Naive thymus-derived CD4-positive, alpha-beta T cell (primary cell): ENCODE measurements around the gene CD81. TPM values are rescaled to one million over a fixed set of nuclear protein-coding genes. Genes with fewer than 3 reads are reported as not detected.

Source experiments
- ATAC-seq: fragments of 150-1000 bp; cut with Tn5 transposase; 2 replicates; pipeline ENCODE4 v1.10.0; 2021; ENCODE audit warnings: mild to moderate bottlenecking, moderate library complexity
- CTCF ChIA-PET: fragments of 350-600 bp; sonication (Branson Sonifier 250); formaldehyde crosslinking; loops from one replicate; lab custom pipeline; 2021; ENCODE audit warnings: antibody characterized with exemption; lab: Charles Lee
- POLR2A ChIA-PET: fragments of 350-600 bp; sonication (Branson Sonifier 250); formaldehyde crosslinking; loops from one replicate; lab custom pipeline; 2021; ENCODE audit warnings: antibody characterized with exemption, inconsistent platforms; lab: Charles Lee
- DNase-seq, 9 donors: peaks; one replicate each; pipeline versions ENCODE4 v3.0.0 to v3.0.0-alpha.2; 2020 to 2022; ENCODE audit warnings: mixed read lengths in 1 of 9
- H3K27ac ChIP-seq: one replicate; pipeline ENCODE4 v1.7.0; 2013; ENCODE audit warnings: mild to moderate bottlenecking, low read depth, low read length, moderate library complexity
- H3K27me3 ChIP-seq, 2 donors: one replicate each; pipeline ENCODE4 v1.7.0; 2013; ENCODE audit warnings: low read length in 2 of 2, mild to moderate bottlenecking in 2 of 2, moderate library complexity in 2 of 2; ENCODE audit not compliant: control insufficient read depth in 2 of 2, insufficient read depth in 2 of 2
- H3K36me3 ChIP-seq, 3 experiments: 1 replicate in 2 of 3; 2 replicates in 1 of 3; pipeline ENCODE4 v1.7.0; 2013; ENCODE audit warnings: low read length in 3 of 3, mild to moderate bottlenecking in 3 of 3, moderate library complexity in 1 of 3; ENCODE audit not compliant: insufficient read depth in 3 of 3, control insufficient read depth in 2 of 3
- H3K4me1 ChIP-seq, 2 donors: one replicate each; pipeline ENCODE4 v1.7.0; 2013; ENCODE audit warnings: low read length in 2 of 2, mild to moderate bottlenecking in 2 of 2, moderate library complexity in 1 of 2; ENCODE audit not compliant: control insufficient read depth in 2 of 2, insufficient read depth in 2 of 2
- H3K4me3 ChIP-seq: 2 replicates; pipeline ENCODE4 v1.7.0; 2013; ENCODE audit warnings: mild to moderate bottlenecking, low read length
- H3K9me3 ChIP-seq, 3 experiments: 1 replicate in 2 of 3; 2 replicates in 1 of 3; pipeline ENCODE4 v1.7.0; 2013; ENCODE audit warnings: low read length in 3 of 3; ENCODE audit not compliant: control insufficient read depth in 2 of 3
- H3K27ac Mint-ChIP-seq, 9 donors: one replicate each; pipeline ENCODE4 v1.8.0; 2020 to 2022; ENCODE audit warnings: mixed read lengths in 9 of 9, mild to moderate bottlenecking in 8 of 9, moderate library complexity in 5 of 9, inconsistent platforms in 2 of 9
- H3K27me3 Mint-ChIP-seq, 5 donors: one replicate each; pipeline ENCODE4 v1.8.0; 2021 to 2022; ENCODE audit warnings: mixed read lengths in 5 of 5, mild to moderate bottlenecking in 1 of 5
- H3K36me3 Mint-ChIP-seq, 5 donors: one replicate each; pipeline ENCODE4 v1.8.0; 2020 to 2022; ENCODE audit warnings: mixed read lengths in 5 of 5, mild to moderate bottlenecking in 3 of 5, inconsistent platforms in 1 of 5
- H3K4me1 Mint-ChIP-seq, 7 donors: one replicate each; pipeline ENCODE4 v1.8.0; 2020 to 2022; ENCODE audit warnings: mixed read lengths in 7 of 7, mild to moderate bottlenecking in 3 of 7, inconsistent platforms in 1 of 7
- H3K4me3 Mint-ChIP-seq, 10 donors: one replicate each; pipeline ENCODE4 v1.8.0; 2020 to 2022; ENCODE audit warnings: mild to moderate bottlenecking in 10 of 10, mixed read lengths in 10 of 10, moderate library complexity in 6 of 10, inconsistent platforms in 2 of 10
- H3K9me3 Mint-ChIP-seq, 11 donors: one replicate each; pipeline ENCODE4 v1.8.0; 2020 to 2022; ENCODE audit warnings: mixed read lengths in 11 of 11, mild to moderate bottlenecking in 4 of 11, inconsistent platforms in 1 of 11, moderate library complexity in 1 of 11
- intact Hi-C, 2 donors: fragments of 100-400 bp; cut with micrococcal nuclease; formaldehyde crosslinking; loops; one replicate each; pipeline ENCODE4 v1.15.1; 2023
- polyA plus RNA-seq, 2 donors: library from polyadenylated mRNA; unstranded; fragments of 300-500 nt; fragmentation: Illumina TruSeq; gene quantifications; one replicate each; pipeline ENCODE4 v1.2.3, GENCODE V29; 2021
- total RNA-seq, 6 experiments: library from RNA in 5 of 6; stranded (reverse) in 5 of 6; gene quantifications; 1 replicate in 5 of 6; 2 replicates in 1 of 6; pipeline ENCODE4 v1.2.3 and lab custom pipeline; 2021 to 2026

CD81 gene
- total and polyA plus RNA-seq, 7 experiments from 2014 or later: 19.0 to 173 (median 102) TPM

DNA sequence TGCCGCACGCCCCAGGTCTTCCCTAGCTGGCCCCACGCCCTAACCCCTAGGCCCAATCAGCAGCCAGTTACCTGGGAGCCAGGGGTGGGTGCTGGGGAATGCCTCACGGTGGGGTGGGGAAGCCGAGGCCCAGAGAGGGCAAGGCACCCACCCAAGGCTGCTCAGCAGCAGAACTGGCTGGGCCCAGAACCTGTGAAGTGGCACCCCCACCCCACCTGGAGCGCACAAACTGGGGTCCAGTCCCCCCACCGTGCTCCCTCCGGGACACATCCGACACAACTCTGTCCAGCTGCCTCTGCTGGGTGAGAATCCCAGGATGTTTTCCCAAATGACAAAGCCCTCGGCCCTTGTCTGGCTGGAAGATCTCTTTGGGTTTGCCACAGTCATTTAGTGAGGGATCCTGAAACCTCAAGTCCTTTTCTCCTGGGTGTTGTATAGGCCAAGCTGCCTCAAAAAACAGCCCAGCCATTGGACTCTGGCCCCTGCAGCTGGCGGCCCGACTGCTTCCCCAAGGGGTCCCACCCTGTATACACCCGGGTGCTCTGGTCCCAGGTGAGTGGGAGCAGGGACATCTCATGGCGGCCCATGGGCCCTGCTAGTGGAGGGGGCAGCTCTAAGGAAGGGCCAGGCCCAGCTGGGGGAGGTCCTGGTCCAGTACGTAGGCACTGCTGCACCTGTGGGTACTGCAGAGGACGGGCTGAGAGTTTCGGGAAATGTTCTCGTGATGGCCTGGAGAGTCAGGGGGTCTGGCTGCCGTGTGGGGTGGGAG lies 44.3 kb downstream of the CD81 start:
- POLR2A ChIA-PET: interaction anchor here (0.6 to 3.4 kb wide), 3 partner anchors 116 to 177 kb away, joined by 3 to 20 read pairs (median 11); partner anchors contain the start of genes C11orf21 and TSPAN32
- H3K4me1 Mint-ChIP-seq: peaks cover 0 to 3% (median 2%) of the 10 kb centered on the region in 7 donors

DNA sequence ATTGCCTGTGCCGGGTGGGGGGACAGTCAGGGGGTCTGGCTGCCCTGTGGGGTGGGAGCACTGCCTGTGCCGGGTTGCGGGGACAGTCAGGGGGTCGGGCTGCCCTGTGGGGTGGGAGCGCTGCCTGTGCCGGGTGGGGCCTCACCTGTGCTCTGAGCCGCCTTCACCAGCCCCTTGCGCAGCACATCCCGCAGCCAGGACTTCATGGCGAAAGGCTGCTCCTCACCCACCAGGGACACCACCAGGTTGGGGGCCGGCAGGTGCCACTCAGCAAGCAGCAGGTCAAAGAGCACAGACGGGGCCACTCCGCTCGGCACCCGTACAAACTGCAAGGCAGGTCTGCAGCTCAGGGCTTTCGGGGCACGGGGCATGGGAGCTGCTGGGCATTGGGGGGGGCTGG lies 44.9 kb downstream of the CD81 start:
- H3K9me3 ChIP-seq: no peaks in the 10 kb centered on the region
- Mint-ChIP-seq H3K27ac (no peak overlapping the region), H3K27me3 (no peaks in the 10 kb centered on the region), H3K4me3 (no peak overlapping the region), H3K36me3 (no peaks in the 10 kb centered on the region), H3K9me3 (no peaks in the 10 kb centered on the region), H3K4me1 (peaks cover 0 to 3% (median 2%) of the 10 kb centered on the region in 7 donors)
- H3K4me3 ChIP-seq: no peak overlapping the region
- no peaks in the 10 kb centered on the region for H3K27me3 ChIP-seq
- CTCF ChIA-PET: interaction anchor here (0.6 to 7.2 kb wide), 5 partner anchors 110 to 384 kb away, joined by 3 to 167 read pairs (median 10); partner anchors contain the start of genes C11orf21 and TSPAN32
- intact Hi-C loops: no loop called here
- H3K4me1 ChIP-seq: peaks cover 0 to 10% of the 10 kb centered on the region in 2 donors
- no peaks in the 10 kb centered on the region for H3K36me3 ChIP-seq
- DNase-seq (no peak), ATAC-seq (no peak)
- POLR2A ChIA-PET: no interaction called here
- H3K27ac ChIP-seq: no peak overlapping the region

More for the DNA sequence above, 44.3 kb downstream of the CD81 start:
- Histone ChIP-seq H3K36me3 (no peaks in the 10 kb centered on the region), H3K4me3 (no peak overlapping the region), H3K4me1 (peaks cover 0 to 10% of the 10 kb centered on the region in 2 donors), H3K27ac (no peak overlapping the region), H3K27me3 (no peaks in the 10 kb centered on the region), H3K9me3 (no peaks in the 10 kb centered on the region)
- CTCF ChIA-PET: interaction anchor here (0.6 to 7.2 kb wide), 20 partner anchors 16 to 383 kb away, joined by 3 to 167 read pairs (median 6); partner anchors contain the start of genes C11orf21, TSPAN32 and TSSC4
- H3K9me3 Mint-ChIP-seq: no peaks in the 10 kb centered on the region
- H3K4me3 Mint-ChIP-seq: no peak overlapping the region
- ATAC-seq (no peak), DNase-seq (no peak)
- H3K27me3 Mint-ChIP-seq: no peaks in the 10 kb centered on the region
- H3K36me3 Mint-ChIP-seq: no peaks in the 10 kb centered on the region
- intact Hi-C loops: no loop called here
- no peak overlapping the region for H3K27ac Mint-ChIP-seq

DNA sequence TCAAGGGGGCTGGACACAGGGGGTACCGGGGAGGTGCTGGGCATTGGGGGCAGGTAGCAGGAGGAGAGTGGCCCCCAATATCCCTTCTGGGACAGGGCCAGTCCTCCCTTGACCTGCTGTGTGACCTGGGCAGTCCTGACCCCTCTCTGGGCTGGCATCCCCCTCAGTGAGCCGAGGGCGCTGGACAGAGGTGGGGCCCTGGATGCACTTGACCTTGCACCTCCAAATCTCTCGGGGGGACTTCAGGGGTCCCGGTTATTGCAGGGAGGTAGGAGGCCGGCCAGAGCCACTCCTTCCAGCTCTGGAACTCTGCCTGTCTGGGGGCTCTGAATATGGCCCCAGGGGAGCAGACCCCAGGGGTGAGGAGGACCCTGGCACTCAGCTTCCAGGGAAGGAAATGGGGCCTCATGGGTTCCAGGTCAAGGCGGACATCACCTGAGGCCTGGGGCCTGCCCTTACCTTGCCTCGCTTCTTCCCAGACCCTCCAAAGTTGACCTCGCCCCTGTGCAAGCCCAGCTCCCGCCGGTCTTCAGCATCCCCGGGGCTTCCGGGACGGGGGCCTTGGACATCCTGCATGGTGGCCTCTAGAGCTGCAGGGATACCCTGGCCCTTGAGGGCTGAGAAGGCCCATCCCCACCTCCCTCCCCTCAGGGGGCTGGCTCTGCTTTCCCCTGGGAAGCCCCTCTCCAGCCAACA lies 45.5 kb downstream of the CD81 start:
- intact Hi-C loops: no loop called here
- no peak overlapping the region for H3K27ac ChIP-seq
- no peaks in the 10 kb centered on the region for H3K27me3 ChIP-seq
- no peak overlapping the region for H3K27ac Mint-ChIP-seq
- CTCF ChIA-PET: interaction anchor here (0.6 to 7.2 kb wide), 5 partner anchors 109 to 385 kb away, joined by 3 to 167 read pairs (median 5); partner anchors contain the start of genes C11orf21 and TSPAN32
- H3K4me1 ChIP-seq: peaks cover 0 to 10% of the 10 kb centered on the region in 2 donors
- no peaks in the 10 kb centered on the region for H3K36me3 Mint-ChIP-seq
- DNase-seq: no peak
- no peaks in the 10 kb centered on the region for H3K27me3 Mint-ChIP-seq
- no peaks in the 10 kb centered on the region for H3K9me3 ChIP-seq
- no peak overlapping the region for H3K4me3 Mint-ChIP-seq
- H3K9me3 Mint-ChIP-seq: no peaks in the 10 kb centered on the region
- POLR2A ChIA-PET: no interaction called here
- no peak for ATAC-seq
- H3K4me1 Mint-ChIP-seq: peaks cover 0 to 3% (median 2%) of the 10 kb centered on the region in 7 donors
- no peaks in the 10 kb centered on the region for H3K36me3 ChIP-seq
- H3K4me3 ChIP-seq: no peak overlapping the region

DNA sequence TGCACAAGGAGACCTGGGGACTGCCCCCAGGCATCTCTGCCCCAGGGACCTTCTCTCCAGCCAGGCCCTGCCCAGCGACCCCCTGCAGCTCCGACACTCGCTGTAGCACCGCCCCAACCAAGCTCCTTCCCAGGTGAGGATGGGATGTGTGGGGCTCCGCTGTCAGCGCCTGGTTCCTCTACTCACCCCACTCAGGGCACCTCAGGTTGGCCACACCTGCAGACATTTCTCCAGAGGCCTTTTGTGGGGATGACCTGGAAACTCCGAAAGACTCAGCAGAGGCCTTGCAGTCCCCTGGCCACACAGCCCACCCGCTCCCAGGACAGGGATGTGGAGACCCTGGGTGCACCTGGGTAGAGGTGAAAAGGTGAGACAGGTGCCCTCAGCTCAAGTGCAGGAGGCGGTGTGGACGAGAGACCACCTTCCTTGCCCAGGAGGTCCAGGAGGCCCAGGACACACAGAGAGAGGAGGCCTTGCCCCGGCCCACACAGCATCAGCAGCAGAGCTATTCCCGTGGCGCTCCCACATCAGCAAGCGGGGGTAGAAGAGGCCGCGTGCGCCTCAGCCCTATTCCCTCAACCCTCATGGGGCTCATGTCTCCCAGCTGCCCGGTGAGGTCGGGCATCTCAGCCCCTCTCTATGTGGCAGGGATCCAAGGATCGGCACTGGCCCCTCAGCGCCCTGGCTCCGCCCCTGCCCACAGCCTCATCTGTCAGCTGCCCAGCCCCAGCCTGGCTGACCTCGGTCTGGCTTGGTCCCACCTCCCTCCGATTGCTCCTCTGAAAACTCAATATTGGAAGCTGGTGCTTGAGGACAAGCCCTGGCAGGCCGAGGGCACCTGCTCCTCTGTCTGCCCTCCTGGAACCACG lies 46.3 kb downstream of the CD81 start:
- CTCF ChIA-PET: interaction anchor here (1.0 to 7.2 kb wide), 4 partner anchors 108 to 229 kb away, joined by 3 to 167 read pairs (median 23); partner anchors contain the start of genes C11orf21 and TSPAN32

DNA sequence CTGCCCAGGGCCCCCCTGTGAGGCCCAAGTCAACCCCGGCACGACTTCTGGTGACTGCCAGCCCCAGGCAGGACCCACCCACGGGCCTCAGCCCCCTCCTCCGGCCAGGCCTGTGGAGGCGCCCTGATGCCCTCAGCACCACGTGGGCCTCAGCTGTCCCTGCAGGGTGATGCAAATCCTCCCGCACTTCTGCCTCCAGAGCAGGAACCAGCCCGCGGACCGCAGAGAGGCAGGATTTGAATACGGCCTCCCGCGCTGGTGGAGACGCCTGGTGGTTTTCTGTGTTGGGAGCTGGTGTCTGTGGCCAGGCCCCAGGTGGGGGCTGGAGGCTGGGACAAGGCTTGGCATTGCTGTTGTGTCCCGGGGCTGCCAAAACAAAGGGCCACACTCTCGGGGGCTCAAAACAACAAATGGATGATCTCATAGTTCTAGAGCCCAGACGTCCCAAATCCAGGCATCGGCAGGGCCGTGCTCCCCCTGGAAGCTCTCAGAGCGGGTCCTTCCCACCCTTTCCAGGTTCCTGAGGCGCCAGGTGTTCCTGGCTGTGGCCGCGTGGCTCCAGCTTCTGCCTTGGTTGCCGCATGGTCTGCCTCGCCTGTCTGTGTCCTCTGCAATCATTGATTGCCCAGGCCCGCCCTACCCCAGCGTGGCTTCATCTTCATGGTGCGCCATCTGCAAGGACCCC lies 47.8 kb downstream of the CD81 start:
- H3K36me3 ChIP-seq: no peaks in the 10 kb centered on the region
- H3K9me3 ChIP-seq: no peaks in the 10 kb centered on the region
- H3K9me3 Mint-ChIP-seq: no peaks in the 10 kb centered on the region
- no peak overlapping the region for H3K4me3 ChIP-seq
- ATAC-seq (no peak), DNase-seq (no peak)
- no peaks in the 10 kb centered on the region for H3K4me1 Mint-ChIP-seq
- CTCF ChIA-PET: interaction anchor here (0.7 to 4.9 kb wide), 4 partner anchors 63 to 226 kb away, joined by 3 to 77 read pairs (median 3); no protein-coding TSS in a partner anchor
- no peak overlapping the region for H3K4me3 Mint-ChIP-seq
- intact Hi-C loops: loop anchor here (5.0 kb wide), 2 partner anchors 667 to 792 kb away; partner anchors contain the start of gene MRGPRG (in 1 of the 2)
- H3K27ac ChIP-seq: no peak overlapping the region
- POLR2A ChIA-PET: interaction anchor here (1.4 kb wide), 1 partner anchor 120 kb away, joined by 3 read pairs; no protein-coding TSS in a partner anchor
- no peak overlapping the region for H3K27ac Mint-ChIP-seq
- H3K36me3 Mint-ChIP-seq: no peaks in the 10 kb centered on the region
- H3K27me3 ChIP-seq: no peaks in the 10 kb centered on the region
- H3K4me1 ChIP-seq: peaks cover 0 to 10% of the 10 kb centered on the region in 2 donors
- H3K27me3 Mint-ChIP-seq: no peaks in the 10 kb centered on the region

More for the DNA sequence above, 46.3 kb downstream of the CD81 start:
- no peak for ATAC-seq
- Histone ChIP-seq H3K27ac (no peak overlapping the region), H3K27me3 (no peaks in the 10 kb centered on the region), H3K4me3 (no peak overlapping the region), H3K4me1 (peaks cover 0 to 10% of the 10 kb centered on the region in 2 donors), H3K36me3 (no peaks in the 10 kb centered on the region), H3K9me3 (no peaks in the 10 kb centered on the region)
- Mint-ChIP-seq H3K27me3 (no peaks in the 10 kb centered on the region), H3K4me3 (no peak overlapping the region), H3K4me1 (peaks cover 0 to 3% (median 2%) of the 10 kb centered on the region in 7 donors), H3K9me3 (no peaks in the 10 kb centered on the region), H3K27ac (no peak overlapping the region), H3K36me3 (no peaks in the 10 kb centered on the region)
- no peak for DNase-seq
- POLR2A ChIA-PET: no interaction called here
- intact Hi-C loops: no loop called here
